GM21529 (cell line): Measurements from ENCODE around the gene GSTM3.
"Not testable (repeated sequence)": the region's sequence is repeated elsewhere in the genome, so short reads cannot be mapped to it uniquely, and the experiment has no call there.

ENCODE experiments used
- ATAC-seq: cut with Tn5 transposase; IDR thresholded peaks from one replicate; pipeline ENCODE4 v1.9.1; 2021; ENCODE audit not compliant: unreplicated experiment

The GSTM3 gene

DNA sequence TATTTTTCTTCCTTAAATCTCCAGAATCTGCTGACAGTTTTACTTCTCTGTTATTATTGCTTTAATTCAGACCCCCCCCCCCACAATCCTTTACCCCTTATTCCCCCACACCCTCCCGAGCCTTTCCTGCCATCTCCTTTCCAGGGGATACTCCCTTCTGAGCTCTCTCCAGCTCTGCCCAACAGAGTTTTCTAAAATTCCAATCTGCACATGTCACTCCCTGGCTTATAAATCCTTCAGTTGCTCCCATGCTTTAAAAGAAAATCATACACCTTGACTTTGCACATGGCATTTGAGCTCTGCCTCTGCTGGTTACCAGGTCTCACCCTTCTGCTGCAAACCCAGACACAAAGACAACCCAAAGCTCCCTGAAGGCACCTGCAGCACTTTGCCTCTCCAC lies 34.6 kb upstream of the GSTM3 start:
- ATAC-seq = no peak

DNA sequence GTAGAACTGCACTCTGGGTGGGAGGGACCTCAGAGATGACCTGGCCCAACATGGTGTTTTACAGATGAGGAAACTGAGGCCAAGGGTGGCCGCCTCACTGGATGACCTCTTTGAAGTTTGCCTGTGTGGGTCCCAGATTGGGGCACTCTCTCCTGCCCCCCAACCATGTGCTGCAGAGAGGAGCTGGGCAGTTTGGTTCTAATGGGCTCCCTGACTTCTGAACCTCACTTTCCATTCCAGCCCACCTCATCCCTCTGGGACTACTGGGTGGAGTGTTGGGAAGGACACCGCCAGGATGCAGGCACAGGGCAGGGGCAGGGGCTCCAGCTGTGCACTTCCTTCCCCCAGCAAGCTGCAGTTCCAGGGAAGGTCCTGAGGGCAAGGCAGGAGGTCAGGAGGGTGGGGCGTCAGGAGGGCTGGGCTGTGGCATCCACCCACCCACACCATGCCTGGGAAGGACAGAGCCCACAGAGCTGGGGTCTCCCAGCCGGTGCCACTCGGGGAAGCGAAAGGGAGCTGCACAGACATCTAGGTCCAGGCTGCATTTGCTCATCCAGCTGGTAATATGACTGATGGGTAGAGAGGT lies 33.2 kb upstream of the GSTM3 start:
- no peak for ATAC-seq

DNA sequence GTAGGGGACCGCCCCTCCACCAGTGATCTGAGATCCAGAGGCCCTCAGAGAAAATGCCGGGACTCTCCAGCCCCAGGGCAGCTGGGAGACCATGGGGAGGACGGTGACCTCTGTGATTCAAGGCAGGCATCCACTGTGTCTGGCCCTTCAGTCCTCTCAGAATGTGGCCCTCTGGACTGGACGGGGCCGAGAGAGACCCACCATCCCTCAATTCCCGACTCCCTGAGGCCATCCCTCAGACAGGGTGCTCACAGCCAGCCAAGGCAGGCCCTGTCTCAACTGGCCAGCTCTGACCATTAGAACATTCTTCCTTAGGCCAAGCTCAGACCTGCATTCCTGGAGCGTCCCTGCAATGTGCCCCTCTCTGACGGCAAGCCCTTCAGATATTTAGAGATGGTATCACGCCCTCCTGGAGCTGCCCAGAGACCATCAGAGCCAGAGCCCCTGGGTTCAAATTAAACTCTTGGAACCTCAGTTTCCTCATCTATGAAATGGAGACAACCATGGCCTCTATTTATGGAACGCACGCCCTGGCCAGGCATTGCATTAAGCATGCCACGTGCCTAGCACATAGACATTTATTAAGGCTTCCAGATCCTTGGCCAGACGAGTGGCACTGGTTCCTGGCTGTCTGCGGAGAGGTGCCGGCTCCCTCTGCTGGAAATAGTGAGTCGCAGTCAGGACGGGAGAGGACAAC lies 32.5 kb upstream of the GSTM3 start:
- ATAC-seq = peak; percentile 81

DNA sequence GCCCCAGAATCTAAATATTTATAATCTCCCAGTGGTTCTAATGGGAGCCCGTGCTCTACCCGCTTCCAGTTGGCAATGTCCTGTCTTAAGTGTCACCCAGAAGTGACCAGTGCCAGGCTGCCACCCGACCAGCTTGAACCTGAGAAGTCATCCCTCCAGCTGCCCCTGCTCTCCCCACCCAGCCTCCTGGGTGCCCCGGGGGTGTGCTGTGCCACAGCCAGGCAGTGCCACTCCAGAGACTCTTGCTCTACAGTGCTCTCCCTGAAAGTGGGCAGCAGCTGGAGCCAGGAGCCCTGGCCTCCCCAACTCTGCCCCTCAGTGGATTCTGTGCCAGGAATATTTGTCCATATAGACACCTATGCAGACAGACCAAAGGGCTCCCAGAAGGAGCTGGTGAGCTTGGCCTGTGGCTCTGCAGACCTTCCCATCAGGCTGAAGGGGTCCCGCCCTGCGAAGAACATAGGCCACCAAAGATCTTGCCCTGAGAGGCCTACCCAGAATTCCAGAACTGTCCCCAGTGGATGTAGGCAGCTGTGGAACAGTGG lies 31.9 kb upstream of the GSTM3 start:
- ATAC-seq = no peak

DNA sequence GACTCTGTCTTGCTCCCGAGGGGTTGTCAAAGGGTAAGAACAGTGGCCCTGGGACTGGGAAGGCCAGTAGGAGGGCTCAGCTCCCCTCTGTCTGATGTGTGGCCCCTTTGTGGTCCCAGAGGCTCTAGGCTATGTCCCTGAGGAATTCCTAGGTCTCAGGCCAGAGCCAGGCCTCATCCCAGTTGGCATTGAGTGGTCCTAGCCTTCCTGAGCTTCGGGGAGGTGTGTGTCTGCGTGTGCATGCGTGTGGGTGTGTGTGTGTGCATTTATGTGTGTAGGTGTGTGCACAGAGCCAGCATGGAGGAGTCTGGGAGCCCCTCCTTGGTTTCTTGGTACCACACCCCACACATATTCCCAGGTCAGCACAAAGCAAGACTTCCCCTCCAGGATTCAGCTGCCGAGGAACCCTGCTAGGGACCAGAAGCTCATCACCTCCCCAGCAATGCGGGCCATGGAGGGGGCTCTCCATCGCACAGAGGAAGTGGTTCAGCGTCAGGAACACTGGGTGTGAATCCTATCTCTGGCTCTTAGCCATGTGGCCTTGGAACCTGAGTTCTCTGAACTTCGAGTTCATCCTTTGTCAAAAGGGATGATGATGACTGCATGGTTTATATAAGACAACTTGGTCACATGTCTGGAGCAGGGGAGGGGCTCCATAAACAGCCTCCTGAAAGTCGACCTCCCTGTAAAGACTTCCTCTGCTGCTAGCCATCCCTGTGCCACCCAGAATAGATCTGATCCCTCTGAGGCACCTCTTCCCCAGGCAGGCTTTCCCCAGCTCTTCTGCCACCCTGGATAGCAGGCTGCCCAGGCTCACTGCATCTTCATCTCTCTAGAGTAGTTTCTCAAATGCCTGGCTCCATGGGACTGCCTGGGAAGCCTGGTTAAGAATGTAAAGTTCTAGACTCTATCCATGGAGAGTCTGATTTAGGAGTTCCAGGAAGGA lies 31.1 kb upstream of the GSTM3 start:
- ATAC-seq = no peak

DNA sequence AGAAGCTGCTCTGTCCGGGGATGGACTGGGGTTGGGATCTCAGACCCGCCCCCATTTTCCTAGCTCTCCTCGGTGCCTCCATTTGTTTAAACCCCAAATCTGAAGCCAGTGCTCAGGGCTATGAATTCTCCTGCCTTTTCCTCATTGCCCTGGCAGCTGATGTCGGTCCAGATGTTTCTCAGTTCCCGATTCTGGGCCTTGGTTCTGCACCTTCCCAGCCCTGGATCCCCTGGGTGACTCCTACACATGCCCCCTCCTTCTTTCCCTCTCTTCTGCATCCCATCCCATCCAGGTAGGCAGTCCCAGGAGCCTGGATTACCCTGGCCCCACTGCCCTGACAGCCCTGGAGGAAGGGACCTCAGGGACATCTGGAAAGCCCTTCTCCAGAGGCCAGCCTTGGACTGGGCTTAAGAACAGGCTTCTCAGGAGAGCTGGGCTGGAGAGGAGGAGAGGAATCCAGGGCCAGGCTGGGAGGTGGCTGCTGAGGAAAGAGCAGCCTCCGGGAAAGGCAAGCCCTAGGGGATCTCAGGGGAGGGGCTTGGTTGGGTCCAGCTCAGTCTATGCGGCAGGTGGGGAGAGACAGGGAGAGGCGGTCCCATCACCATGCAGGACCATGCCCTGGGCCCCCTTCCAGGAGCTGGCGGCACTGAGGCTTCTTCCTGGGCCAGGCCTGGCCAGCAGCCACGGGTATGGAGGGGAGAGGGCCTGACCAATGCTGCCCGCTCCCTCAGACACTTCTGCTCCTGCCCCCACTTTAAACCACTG lies 29.7 kb upstream of the GSTM3 start:
- ATAC-seq = no peak

DNA sequence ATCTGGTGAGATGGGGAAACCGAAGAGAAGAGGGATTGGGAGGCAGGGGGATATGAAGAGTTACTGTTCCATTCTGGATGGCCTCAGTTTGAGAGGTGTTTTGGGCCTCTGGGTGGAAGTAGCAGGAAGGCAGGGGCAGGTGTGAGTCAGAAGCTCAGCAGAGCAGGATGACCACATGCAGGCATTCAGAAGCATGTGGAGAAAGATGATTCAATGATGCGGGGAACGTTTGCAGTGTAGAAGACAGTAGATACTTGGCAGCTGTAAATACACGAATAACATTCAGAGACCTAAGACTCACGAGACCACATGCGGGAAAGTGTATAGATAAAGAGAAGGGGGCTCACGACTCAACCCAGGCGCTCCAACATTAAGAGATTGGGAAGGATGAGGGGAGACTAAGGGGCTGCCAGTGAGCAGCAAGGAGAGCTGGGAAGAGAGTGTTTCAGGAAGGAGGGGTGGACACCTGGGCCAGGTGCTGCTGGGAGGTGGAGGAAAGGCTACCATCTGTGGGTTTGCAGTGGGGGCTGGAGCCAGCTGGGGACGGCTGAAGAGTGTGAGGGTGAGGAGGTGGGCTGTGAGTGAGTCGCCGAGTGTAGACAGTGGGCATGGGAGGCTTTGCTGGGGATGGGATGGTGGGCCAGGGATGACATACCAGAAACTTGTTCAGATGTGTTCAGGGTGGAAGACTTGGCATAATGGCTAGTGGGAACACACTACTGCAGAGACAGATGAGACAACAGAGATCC lies 28.7 kb upstream of the GSTM3 start:
- ATAC-seq = no peak

DNA sequence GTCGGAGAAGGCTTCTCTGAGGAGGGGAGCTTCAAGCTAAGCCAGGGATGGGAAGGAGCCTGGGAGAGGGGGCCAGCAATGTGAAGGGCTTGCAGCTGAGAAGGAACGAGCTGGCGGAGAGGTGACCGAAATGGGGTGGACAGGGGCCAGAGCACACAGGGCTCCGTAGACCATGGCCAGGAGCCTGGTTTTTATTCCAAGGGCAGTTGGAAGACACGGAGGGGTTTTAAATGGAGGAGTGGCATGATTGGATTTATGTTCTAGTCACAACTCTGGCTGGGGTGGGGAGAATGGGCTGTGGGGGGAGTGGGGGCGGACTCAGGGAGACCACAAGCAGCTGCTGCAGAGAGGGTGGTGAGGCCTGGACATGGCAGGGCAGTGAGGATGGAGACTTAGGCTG lies 28.0 kb upstream of the GSTM3 start:
- ATAC-seq = no peak

DNA sequence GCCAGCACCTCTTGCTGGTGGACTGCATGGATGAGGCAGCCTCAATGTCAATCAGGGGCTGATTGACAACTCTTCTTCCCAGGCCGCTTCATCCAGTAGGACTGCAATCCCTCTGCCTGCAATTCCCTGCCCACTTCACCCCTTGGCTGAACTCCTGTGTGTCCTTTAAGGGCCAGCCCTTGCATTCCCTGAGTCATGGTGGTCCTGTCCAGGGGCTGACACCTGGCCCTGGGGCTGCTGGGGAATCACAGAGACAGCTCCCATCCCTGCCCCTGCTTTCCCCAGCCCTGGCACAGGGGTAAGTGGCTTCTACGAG lies 27.5 kb upstream of the GSTM3 start:
- no peak for ATAC-seq

DNA sequence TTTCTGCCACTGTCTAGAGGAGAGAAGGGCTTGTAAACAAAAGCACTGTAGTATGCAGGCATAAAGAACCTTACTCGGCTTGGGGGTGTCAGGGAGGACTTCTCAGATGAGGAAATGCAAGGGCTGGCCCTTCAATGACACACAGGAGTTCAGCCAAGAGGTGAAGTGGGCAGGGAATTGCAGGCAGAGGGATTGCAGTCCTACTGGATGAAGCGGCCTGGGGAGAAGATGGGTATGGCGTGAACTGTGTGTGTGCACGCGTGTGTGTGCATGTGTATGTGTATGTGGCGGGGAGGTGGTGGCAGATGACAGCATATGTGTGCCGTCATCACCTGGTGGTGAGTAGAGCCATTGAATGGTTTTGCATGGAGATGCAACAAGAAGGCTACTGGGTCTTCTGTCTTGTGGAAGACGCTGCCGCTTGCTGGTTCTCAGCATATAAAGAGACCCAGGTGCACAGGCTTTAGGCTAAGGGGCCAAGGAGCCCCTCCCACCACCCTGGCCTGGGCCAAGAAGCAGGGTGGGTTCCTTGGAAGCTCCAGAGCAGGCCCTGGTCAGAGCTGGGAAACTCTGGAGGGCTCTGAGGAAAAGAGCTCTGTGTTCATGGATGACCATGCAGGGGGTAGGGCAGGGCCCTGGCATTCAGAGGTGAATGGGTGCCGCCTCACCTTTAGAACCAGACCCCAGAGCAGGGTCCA lies 26.9 kb upstream of the GSTM3 start:
- no peak for ATAC-seq

DNA sequence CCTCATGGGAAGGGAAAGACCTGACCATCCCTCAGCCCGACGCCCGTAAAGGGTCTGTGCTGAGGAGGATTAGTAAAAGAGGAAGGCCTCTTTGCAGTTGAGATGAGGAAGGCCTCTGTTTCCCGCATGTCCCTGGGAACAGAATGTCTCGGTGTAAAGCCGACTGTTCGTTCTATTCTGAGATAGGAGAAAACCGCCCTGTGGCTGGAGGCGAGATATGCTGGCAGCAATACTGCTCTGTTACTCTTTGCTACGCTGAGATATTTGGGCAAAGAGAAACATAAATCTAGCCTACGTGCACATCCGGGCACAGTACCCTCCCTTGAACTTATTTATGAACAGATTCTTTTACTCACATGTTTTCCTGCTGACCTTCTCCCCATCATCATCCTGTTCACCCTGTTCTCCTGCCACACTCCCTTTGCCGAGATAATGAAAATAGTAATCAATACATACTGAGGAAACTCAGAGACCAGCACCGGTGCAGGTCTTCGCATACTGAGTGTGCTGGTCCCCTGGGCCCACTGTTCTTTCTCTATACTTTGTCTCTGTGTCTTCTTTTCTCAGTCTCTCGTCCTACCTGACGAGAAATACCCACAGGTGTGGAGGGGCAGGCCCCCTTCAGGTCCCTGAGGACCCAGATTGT lies 26.3 kb upstream of the GSTM3 start:
- not testable (repeated sequence) for ATAC-seq

DNA sequence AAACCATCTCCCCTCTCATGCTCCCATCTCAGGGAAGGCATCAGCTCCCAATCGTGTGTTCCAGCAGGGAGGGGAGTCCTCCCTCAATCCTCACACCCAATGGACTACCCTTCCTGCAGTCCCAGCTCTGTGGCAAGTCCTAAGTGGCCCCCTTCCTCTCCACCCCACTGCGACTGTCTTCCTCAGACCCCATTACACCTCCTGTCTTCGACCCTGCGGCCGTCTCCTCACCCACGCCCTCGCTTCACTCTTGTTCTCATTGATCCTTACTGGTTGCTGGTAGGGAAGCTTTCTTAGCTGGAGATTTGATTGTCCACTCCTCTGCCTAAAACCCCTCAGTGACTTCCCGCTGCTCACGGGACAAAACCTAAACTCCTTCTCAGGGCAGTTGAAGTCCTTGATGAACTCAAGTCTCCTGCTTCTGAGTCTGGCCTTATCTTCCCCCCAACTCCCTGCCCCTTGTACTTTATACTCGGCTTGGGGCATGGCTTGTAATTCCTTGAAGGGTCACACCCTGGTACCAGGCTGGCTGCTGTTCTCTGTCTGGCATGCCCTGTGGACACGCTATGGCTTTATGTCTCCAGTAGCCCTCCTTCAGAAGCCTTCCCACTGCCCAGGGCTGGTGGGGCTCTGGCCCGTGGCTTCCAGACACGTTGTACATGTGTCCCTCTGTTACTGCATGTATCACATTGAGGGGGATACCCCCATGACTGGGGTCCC lies 25.2 kb upstream of the GSTM3 start:
- ATAC-seq = no peak

DNA sequence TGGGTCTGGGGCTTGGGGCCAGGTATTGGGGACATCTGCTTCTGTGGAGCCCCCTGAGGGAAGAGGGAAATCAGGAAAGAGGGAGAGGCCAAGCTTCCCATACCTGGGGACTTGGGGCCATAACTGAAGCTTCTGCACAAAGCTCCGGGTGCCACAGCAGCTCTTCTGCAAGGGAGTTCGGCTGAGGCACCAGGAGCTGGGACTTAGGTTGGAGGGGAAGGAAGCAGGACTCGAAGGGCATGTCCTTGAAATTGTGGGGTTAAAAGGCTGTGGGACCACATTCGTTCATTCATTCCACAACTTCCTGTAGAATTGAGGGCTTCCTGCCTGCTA lies 24.6 kb upstream of the GSTM3 start:
- no peak for ATAC-seq

DNA sequence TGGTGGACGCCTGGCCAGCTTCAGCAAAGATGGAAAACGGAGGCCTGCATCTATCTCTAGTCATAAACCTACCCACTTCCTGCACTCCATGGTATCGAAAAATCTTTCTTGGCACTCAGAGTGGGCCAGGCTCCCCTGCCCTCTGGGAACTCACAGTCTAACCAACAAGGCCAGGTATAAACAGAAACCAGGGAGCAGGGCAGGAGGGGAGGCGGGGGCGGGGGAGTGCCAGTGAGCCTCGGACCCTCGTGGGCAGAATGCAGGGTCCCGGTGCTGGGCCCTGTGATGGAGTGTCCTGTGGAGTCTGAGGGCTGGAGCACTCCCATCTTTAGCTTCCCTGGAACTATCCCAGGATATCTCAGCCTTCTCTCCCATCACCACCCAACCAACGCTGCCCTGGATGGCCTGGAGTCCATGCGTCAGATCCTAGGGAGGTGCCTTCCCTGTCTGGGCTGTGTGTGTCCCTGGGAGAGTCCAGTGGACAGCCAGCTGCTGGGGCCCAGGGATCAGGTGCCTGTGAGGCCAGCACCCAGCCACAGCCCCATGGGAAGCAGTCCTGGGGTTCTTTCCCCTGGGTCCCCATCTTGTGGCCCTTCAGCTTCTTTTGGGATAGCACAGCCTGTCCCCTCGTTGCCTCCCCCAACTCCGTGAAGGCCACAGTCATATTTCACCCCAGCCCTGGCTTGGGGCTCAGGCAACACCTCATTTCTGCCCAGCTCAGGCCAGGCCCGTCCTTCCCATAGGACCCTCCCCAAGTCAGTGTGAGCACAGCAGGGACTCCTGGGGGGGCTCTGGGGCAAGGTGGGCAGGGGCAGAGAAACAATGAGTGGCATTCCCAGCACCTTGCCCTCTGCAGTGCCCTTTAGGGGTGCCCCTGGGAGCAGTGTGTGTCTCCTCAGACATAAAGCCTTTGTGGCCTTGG lies 24.0 kb upstream of the GSTM3 start:
- no peak for ATAC-seq

DNA sequence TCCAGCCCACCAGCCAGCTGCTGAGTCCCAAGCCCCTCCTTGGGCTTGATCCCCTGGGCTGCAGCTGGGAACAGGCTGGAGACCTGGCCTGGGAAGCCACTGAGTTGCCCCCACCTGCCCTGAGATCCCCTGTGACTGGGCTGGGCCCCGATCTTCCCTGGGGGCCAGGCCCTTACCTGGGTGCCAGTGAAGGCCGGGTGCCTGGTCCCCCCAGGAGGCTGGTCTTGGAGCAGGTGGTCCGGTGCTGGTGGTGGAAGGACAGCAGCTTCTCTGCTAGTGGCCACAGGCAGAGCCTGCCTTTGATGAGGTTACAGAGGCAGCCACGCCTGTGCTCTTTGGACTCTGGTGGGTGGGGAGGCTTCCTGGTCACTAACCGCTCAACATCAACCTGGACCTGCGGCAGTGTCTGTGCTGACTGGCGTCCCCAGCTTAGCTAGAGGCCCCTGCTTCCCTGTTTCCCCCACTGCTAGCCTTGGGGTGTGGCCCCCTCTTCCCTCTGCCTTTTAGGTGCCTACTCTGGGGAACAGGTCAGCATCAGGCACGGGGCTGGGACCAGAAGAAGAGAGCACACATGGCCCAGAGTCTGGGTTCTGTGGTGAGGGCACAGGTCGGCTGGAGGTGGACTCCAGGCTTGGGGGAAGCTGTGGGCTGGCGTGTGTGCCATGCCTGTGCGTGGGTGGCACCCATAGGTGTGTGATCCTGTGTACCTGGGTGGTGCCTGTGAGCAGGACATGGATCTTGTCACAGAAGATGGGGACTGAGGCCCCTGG lies 23.0 kb upstream of the GSTM3 start, which contains the start of gene EPS8L3:
EPS8L3 (minus strand) TSS at position 278 of the 770 bp plus-strand sequence. CDS start 2,174 bp downstream, outside the sequence.
- no peak for ATAC-seq

DNA sequence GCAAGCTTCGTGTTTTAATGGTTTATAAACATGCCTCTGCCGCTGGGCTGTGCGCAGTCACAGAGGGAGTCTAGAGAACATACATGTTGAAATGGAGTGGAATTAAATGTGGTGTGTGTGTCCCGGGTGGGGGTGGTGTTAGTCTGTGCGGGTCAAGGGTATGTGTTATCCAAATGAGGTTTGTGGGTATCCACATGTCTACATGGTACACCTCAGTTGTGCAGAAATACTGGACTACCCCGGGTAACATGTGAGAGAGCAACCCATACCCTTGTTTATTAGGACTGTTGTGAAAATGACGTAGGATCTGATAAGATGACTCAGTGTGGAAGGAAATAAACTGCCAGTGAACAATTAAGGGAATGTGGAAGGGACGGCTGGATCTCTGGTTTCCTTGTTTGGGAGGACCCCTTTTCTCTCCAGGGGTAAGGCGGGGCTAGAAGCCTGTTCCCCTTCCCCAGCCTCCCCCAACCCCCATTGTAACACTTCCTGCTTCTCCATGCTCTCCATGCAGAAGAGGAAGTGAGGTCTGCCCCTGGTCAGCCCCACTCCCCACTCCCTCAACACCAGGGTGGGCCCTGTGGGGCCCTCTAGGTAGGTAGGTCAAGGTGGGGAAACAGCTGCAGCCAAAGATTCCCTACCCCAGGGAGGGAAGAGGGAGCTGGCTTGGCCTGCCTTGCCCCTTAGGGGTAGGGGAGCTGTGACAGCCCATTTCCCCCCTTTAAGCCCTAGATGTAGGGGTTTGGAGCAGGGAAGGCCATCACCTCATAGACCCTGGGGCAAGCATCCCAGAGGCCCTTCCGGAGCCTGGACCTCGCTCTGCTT lies 22.2 kb upstream of the GSTM3 start:
- ATAC-seq = no peak
